ENCODE results near the gene RGL2. TPM values are rescaled to one million over a fixed set of nuclear protein-coding genes. Genes with fewer than 3 reads are reported as not detected.
A peak's percentile ranks its signal among the peaks of the same experiment; 100 is the strongest.

Gene RGL2
- total and polyA plus RNA-seq, 5 donors from 2014 or later: 7.2 to 59.2 (median 8.1) TPM

DNA sequence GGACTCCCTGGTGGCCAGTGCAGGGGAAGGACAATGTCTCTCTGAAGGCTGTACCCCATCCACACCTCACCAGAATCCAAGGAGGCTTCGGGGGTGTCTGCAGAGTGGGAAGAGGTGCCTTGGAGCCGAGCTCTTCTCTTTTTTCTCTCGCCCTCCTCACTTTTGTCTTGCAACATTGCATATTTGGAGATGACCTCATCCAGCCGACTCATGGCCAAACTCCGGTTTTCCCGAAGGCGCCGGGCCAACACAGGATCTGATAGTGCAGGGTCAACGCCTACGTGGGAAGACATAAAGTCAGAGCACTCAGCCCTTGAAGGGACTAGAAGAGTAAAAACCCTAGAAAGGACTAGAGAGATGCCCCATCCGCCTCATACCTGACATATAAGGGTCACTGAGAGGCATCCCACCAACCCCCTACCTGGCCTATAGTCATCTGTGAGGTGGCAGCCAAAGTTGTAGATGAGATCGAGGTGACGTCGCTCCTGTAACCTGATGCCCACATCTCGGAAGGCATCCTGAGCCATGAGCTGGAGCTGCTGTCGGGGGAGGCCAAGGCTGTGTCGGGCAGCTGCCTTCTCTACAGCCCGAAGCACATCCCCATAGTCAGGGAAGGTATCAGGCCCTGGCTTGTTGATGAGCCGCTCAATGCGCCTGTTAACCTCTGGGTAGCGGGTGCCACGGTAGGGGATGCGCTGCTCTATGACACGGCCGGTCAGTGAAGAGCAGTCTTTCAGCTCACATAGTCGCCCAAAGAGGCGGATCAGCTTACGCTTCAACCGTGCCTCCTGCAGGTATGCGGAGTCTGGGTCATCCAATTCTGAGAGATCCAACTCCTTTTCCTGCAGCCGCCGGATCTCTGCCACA is 21.8 kb upstream of the RGL2 start:
- Mint-ChIP-seq H3K27me3 (no peaks in the 10 kb centered on the region), H3K4me1 (peaks cover 4 to 86% (median 42%) of the 10 kb centered on the region in 4 donors), H3K27ac (peak overlapping the region in 2 of 3 donors; percentile 71 to 98), H3K9me3 (peaks cover 0 to 1% (median 0%) of the 10 kb centered on the region in 7 donors), H3K36me3 (peaks cover 38% of the 10 kb centered on the region), H3K4me3 (peak overlapping the region; percentile 84 to 100 (median 94))
- DNase-seq (no peak), ATAC-seq (ENCODE audit: low read depth in 2 of 2) (no peak)
- no peak overlapping the region for H3K27ac ChIP-seq (ENCODE audit: insufficient read depth, low read length, poor library complexity, severe bottlenecking)
- H3K9me3 ChIP-seq (ENCODE audit: control insufficient read depth in 2 of 2, low read length in 2 of 2): no peaks in the 10 kb centered on the region
- peaks cover 32% of the 10 kb centered on the region for H3K36me3 ChIP-seq (ENCODE audit: control insufficient read depth, insufficient read depth, low read length)
- no peak overlapping the region for H3K4me3 ChIP-seq (ENCODE audit: low read depth, low read length)
- peaks cover 73% of the 10 kb centered on the region for H3K4me1 ChIP-seq (ENCODE audit: control insufficient read depth, insufficient read depth, low read length, poor library complexity, severe bottlenecking)
- no peaks in the 10 kb centered on the region for H3K27me3 ChIP-seq (ENCODE audit: control insufficient read depth, insufficient read depth, low read length)

DNA sequence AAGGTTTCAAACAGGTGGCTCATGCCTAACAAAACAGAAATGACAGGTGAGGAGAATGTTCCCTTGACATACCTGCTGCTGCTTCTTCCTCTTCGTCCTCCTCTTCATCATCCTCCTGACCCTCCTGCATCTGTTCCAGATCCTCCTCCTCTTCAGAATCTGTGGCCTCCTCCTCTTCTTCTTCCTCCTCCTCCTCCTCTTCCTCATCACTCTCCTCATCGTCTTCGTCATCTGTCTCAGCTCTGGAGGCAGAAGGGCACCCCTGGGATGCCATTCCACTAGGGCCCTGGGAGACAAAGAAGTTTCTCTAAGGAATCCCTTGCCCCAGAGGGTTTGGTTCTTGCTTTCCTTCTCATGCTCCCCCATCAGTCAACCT is 21.2 kb upstream of the RGL2 start:
- peaks cover 4 to 92% (median 42%) of the 10 kb centered on the region in 4 donors for H3K4me1 Mint-ChIP-seq
- no peaks in the 10 kb centered on the region for H3K27me3 Mint-ChIP-seq
- peaks cover 0 to 1% (median 0%) of the 10 kb centered on the region in 7 donors for H3K9me3 Mint-ChIP-seq
- Histone ChIP-seq H3K27me3 (ENCODE audit: control insufficient read depth, insufficient read depth, low read length) (no peaks in the 10 kb centered on the region), H3K36me3 (ENCODE audit: control insufficient read depth, insufficient read depth, low read length) (peaks cover 32% of the 10 kb centered on the region), H3K9me3 (ENCODE audit: control insufficient read depth in 2 of 2, low read length in 2 of 2) (no peaks in the 10 kb centered on the region), H3K27ac (ENCODE audit: insufficient read depth, low read length, poor library complexity, severe bottlenecking) (no peak overlapping the region), H3K4me3 (ENCODE audit: low read depth, low read length) (peak overlapping the region; percentile 12), H3K4me1 (ENCODE audit: control insufficient read depth, insufficient read depth, low read length, poor library complexity, severe bottlenecking) (peaks cover 79% of the 10 kb centered on the region)
- peak overlapping the region in 3 of 4 donors; percentile 90 to 100 (median 99) for H3K4me3 Mint-ChIP-seq
- DNase-seq: no peak
- H3K36me3 Mint-ChIP-seq: peaks cover 38% of the 10 kb centered on the region
- H3K27ac Mint-ChIP-seq: peak overlapping the region; percentile 49 to 98 (median 75)
- no peak for ATAC-seq (ENCODE audit: low read depth in 2 of 2)

DNA sequence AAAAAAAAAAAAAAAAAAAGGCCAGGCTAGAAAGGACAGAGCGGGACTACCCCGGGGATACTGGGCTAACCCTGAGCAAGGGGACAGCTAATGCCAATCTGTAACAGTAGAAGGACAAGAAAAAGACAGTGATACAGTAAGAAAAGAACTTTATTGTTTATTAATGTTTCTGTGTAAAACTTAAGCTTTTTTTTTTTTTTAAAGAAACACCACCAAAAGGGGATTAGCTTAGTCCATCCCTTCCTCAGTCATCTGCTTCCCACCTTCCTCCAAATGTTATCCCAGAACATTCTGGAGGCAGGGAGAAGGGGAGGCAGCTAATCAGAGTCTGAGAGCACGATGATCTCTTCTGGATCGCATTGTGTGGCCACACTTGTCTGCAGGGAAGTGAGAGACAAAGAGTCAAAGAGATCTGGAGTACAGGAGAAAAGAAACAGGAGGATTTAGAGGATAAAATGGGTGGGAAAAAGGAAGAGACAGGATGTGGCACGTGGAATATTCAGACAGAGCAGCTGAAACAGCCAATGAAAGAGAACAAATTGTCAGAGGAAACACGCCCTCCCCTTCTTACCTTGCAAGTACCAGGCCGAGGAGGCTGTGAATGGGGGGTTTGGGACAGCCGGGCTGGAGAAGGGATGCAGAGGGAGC is 19.8 kb upstream of the RGL2 start:
- Histone ChIP-seq H3K27ac (ENCODE audit: insufficient read depth, low read length, poor library complexity, severe bottlenecking) (peak overlapping the region; percentile 92), H3K27me3 (ENCODE audit: control insufficient read depth, insufficient read depth, low read length) (no peaks in the 10 kb centered on the region), H3K36me3 (ENCODE audit: control insufficient read depth, insufficient read depth, low read length) (peaks cover 32% of the 10 kb centered on the region), H3K9me3 (ENCODE audit: control insufficient read depth in 2 of 2, low read length in 2 of 2) (no peaks in the 10 kb centered on the region), H3K4me3 (ENCODE audit: low read depth, low read length) (peak overlapping the region; percentile 96), H3K4me1 (ENCODE audit: control insufficient read depth, insufficient read depth, low read length, poor library complexity, severe bottlenecking) (peaks cover 77% of the 10 kb centered on the region)
- Mint-ChIP-seq H3K27ac (peak overlapping the region; percentile 90 to 99 (median 98)), H3K36me3 (peaks cover 38% of the 10 kb centered on the region), H3K9me3 (peaks cover 0 to 1% (median 0%) of the 10 kb centered on the region in 7 donors), H3K4me3 (peak overlapping the region; percentile 90 to 100 (median 99)), H3K4me1 (peaks cover 4 to 93% (median 42%) of the 10 kb centered on the region in 4 donors), H3K27me3 (no peaks in the 10 kb centered on the region)
- ATAC-seq (ENCODE audit: low read depth in 2 of 2) (no peak), DNase-seq (no peak)

DNA sequence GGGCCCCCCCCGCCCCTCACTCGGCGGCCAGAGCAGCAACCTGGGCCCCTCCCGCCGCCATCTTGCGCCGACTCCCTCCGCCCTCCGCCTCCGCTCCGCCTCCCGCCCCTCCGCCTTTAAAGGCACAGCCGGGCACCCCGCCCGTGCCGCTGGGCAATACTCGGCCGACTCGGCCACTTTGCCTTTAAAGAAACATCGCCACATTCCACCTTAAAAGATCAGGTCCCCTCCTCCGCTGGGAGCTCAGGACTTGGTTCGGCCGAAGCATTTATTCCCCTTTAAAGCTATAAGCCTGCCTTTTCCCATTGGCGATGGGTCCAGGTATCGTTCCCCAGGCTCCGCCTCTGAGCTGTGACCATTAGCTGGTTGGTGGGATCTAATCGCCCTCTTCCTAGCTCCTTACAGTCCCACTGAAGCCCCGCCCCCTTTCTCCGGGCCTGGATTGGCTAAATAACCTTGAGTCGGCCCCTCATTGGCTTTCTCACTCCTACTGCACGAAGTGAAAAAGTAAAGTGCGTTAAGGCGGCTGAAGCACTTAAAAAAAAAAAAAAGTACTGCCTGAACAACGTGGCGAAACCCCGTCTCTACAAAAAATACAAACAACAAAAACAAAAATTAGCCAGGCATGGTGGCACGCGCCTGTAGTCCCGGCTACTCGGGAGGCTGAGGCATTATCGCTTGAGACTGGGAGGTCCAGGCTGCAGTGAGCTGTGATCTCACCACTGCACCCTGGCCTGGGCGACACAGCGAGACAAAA is 19.1 kb upstream of the RGL2 start, which contains the start of gene ZBTB22:
Gene ZBTB22, minus strand, starts transcription at position 76 of the 757 bp plus-strand sequence. CDS start 828 bp downstream, outside the sequence.
- Histone ChIP-seq H3K9me3 (ENCODE audit: control insufficient read depth in 2 of 2, low read length in 2 of 2) (no peaks in the 10 kb centered on the region), H3K36me3 (ENCODE audit: control insufficient read depth, insufficient read depth, low read length) (peaks cover 32% of the 10 kb centered on the region), H3K4me3 (ENCODE audit: low read depth, low read length) (peak within 1 kb of the TSS; percentile 96), H3K27me3 (ENCODE audit: control insufficient read depth, insufficient read depth, low read length) (no peaks in the 10 kb centered on the region), H3K4me1 (ENCODE audit: control insufficient read depth, insufficient read depth, low read length, poor library complexity, severe bottlenecking) (peaks cover 75% of the 10 kb centered on the region), H3K27ac (ENCODE audit: insufficient read depth, low read length, poor library complexity, severe bottlenecking) (peak within 1 kb of the TSS; percentile 92)
- peak; percentile 60 to 68 for ATAC-seq (ENCODE audit: low read depth in 2 of 2)
- H3K9me3 Mint-ChIP-seq: peaks cover 0 to 1% (median 0%) of the 10 kb centered on the region in 7 donors
- no peaks in the 10 kb centered on the region for H3K27me3 Mint-ChIP-seq
- H3K4me1 Mint-ChIP-seq: peaks cover 4 to 90% (median 38%) of the 10 kb centered on the region in 4 donors
- peaks cover 36% of the 10 kb centered on the region for H3K36me3 Mint-ChIP-seq
- H3K4me3 Mint-ChIP-seq: peak within 1 kb of the TSS; percentile 90 to 100 (median 99)
- H3K27ac Mint-ChIP-seq: peak within 1 kb of the TSS; percentile 90 to 99 (median 98)
- peak; percentile 95 to 98 (median 97) for DNase-seq

DNA sequence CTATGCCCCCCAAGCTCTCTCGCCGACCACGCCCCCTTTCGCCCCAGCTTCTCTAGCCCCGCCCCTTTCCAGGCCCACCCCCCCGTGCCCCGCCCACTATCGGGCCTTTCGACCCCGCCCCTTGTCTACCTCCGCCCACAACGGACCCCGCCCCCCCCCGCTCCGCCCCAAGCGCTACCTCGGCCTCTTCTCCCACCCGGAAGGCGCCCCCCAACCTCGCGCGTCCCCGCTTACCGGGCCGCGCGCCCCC is 18.6 kb upstream of the RGL2 start:
- Mint-ChIP-seq H3K4me1 (peaks cover 4 to 91% (median 38%) of the 10 kb centered on the region in 4 donors), H3K9me3 (peaks cover 0 to 1% (median 0%) of the 10 kb centered on the region in 7 donors), H3K27me3 (no peaks in the 10 kb centered on the region), H3K36me3 (peaks cover 33% of the 10 kb centered on the region), H3K27ac (peak overlapping the region in 2 of 3 donors; percentile 88 to 98), H3K4me3 (peak overlapping the region; percentile 87 to 100 (median 94))
- no peak for ATAC-seq (ENCODE audit: low read depth in 2 of 2)
- Histone ChIP-seq H3K4me1 (ENCODE audit: control insufficient read depth, insufficient read depth, low read length, poor library complexity, severe bottlenecking) (peaks cover 79% of the 10 kb centered on the region), H3K9me3 (ENCODE audit: control insufficient read depth in 2 of 2, low read length in 2 of 2) (no peaks in the 10 kb centered on the region), H3K36me3 (ENCODE audit: control insufficient read depth, insufficient read depth, low read length) (peaks cover 32% of the 10 kb centered on the region), H3K4me3 (ENCODE audit: low read depth, low read length) (peak overlapping the region; percentile 76), H3K27ac (ENCODE audit: insufficient read depth, low read length, poor library complexity, severe bottlenecking) (peak overlapping the region; percentile 92), H3K27me3 (ENCODE audit: control insufficient read depth, insufficient read depth, low read length) (no peaks in the 10 kb centered on the region)
- no peak for DNase-seq

DNA sequence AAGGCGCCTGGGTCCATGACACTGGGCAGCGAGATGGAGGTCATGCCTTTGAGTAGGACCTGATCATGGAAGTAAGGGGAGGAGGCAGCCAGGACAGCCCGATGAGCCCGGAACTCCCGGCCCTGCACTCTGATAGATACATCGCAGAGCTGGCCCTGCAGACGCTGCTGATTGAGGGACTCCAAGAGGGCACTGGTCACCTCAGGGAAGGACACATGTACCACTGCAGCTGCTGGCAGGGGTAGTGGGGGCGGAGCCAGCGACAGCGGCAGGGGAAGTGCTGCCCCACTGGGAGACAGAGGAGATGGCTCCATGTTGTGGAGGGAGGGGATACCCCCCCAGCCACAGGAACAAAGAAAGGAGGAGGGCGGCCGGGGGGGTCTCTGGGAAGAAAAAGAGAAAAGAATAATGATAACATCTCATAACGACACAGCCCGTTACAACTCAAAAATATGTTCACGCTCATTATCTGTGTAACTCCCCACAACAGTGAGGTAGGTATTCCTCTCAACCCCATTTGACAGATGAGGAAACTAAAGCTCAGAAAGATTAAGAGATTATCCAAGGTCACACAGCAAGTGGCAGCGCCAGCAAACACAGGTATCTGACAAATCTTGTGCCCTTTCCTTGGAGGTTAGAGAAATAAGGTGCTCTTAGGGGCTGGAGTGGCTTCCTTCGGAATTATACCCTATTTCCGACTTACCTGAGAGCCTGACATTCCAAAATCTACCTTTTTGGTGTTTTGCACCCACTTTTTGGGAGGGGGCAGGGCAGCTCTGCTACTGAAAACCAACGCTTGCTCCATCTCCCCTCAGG is 18.1 kb upstream of the RGL2 start:
- Mint-ChIP-seq H3K36me3 (peaks cover 29% of the 10 kb centered on the region), H3K27me3 (no peaks in the 10 kb centered on the region), H3K9me3 (no peaks in the 10 kb centered on the region), H3K4me1 (peaks cover under 1 to 92% (median 40%) of the 10 kb centered on the region in 4 donors), H3K27ac (peak overlapping the region; percentile 14 to 98 (median 89)), H3K4me3 (peak overlapping the region; percentile 90 to 100 (median 96))
- H3K36me3 ChIP-seq (ENCODE audit: control insufficient read depth, insufficient read depth, low read length): peaks cover 32% of the 10 kb centered on the region
- H3K4me1 ChIP-seq (ENCODE audit: control insufficient read depth, insufficient read depth, low read length, poor library complexity, severe bottlenecking): peaks cover 80% of the 10 kb centered on the region
- H3K4me3 ChIP-seq (ENCODE audit: low read depth, low read length): peak overlapping the region; percentile 76
- H3K27me3 ChIP-seq (ENCODE audit: control insufficient read depth, insufficient read depth, low read length): no peaks in the 10 kb centered on the region
- DNase-seq (peak in 1 of 3 donors; percentile 18), ATAC-seq (ENCODE audit: low read depth in 2 of 2) (no peak)
- H3K27ac ChIP-seq (ENCODE audit: insufficient read depth, low read length, poor library complexity, severe bottlenecking): peak overlapping the region; percentile 92
- H3K9me3 ChIP-seq (ENCODE audit: control insufficient read depth in 2 of 2, low read length in 2 of 2): no peaks in the 10 kb centered on the region
